ENCODE data around the gene OR52B6. TPM values are rescaled to one million over a fixed set of nuclear protein-coding genes. Genes with fewer than 3 reads are reported as not detected.
"Not testable (repeated sequence)": the region's sequence is repeated elsewhere in the genome, so short reads cannot be mapped to it uniquely, and the experiment has no call there.

The OR52B6 gene
- total RNA-seq, 1 experiment from 2014 or later = not detected

DNA sequence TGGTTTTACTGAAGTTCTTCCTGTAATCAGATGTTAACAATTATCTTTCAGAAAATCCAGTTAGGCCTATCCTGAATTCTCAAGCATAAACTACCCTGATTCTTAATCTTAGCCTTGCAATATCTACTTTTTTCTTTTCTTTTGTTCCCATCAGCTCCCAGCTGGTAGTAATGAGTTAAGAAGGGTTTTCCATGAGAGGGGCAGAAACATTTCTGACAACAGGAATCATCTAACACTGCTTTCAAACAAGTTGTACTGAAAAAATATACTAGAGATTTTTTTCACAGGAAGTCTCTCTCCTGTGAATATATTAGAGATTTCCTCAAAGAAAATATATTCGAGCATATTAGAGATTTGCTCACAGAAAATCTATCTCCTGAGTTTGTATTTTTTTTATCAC is 12.5 kb downstream of the OR52B6 start:
- no peak for DNase-seq (ENCODE audit: low spot score)

DNA sequence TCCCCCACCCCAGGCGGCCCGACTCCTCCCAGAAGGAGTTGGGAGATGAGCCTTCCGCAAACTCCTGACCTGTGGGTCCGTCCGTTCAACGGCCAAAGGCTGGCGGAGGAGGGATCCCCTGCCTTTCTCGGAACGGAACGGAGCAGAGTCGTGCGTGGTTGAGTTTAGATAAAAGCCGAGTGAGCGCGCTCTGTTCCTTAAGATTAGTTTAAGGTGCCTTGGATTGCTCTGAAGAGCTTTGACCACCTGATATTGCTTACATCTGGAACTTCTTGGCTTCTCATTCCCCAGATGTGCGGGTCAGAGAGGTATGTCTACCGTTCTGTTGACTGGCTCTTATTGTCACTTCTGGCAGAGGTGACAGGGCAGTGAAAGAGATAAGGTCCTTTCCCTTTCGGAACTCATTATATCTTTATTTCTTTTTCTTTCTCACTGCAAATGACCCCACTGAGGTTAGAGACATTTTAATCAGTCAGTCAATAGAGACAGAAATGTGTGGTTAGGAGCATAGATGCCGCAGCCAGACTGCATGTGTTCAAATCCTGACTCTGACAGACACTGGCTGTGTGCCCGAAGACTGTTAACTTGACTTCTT is 16.0 kb downstream of the OR52B6 start, which contains the start of gene TRIM6:
Gene TRIM6, plus strand, starts transcription at position 31 of the 595 bp plus-strand sequence. Its CDS starts 261 bp downstream, at position 292.
- peak; percentile 16 for DNase-seq (ENCODE audit: low spot score)

DNA sequence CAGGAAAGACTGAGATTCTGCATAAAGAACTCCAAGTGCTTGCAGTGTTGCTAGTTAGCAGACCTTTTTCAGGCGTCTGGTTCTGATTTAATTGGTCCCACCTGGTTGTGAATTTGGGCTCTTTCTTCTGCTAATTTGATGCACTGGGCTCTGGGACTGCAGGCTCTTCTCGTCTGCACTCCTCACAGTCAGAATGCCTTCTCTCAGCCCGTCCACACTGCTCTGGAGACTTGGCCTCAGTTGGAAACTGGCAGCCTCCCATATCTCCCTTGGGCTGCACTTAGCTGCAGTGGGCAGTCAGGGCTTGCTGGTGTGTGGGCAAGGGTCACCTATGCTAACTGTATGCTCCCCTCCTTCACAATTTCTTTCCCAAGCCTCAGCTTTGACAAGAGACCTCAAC is 17.3 kb downstream of the OR52B6 start:
- no peak for DNase-seq (ENCODE audit: low spot score)

DNA sequence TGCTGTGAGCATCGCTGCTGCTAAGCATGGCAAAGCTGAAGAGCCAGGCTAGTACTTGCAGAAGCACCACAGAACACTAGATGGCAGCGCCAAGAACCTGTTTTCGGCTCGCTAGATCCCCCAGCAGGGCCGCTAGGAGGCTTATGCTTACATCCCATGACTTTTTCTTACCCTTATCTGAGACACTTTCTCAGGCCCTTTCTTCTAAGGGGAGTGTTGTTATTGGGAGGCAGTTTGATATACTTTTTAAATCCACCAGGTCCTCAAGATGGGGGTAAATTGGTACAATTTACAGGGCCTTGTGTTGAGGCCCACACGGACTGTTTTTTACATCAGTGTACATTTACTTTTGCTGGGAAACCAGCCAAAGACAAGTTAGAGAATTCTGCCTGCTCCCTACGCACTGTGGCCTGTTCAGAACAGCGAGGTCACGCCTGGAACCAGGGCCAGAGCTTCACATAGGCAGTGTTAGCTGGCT is 19.7 kb downstream of the OR52B6 start:
- DNase-seq (ENCODE audit: low spot score) = peak; percentile 77

DNA sequence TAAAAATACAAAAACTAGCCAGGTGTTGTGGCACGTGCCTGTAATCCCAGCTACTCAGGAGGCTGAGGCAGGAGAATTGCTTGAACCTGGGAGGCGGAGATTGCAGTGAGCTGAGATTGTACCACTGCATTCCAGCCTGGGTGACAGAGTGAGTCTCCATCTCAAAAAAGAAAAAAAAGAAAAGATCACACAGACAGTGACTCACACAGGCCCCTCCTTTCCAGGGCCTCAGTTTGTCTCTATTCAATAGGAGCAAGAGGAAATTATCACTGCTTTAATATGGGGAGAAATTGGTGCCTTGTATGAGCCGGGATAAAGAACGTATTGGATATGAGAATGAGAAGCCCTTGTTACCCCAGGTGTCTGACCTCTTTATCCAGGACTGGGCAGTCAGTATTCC is 22.1 kb downstream of the OR52B6 start:
- DNase-seq (ENCODE audit: low spot score) = not testable (repeated sequence)

DNA sequence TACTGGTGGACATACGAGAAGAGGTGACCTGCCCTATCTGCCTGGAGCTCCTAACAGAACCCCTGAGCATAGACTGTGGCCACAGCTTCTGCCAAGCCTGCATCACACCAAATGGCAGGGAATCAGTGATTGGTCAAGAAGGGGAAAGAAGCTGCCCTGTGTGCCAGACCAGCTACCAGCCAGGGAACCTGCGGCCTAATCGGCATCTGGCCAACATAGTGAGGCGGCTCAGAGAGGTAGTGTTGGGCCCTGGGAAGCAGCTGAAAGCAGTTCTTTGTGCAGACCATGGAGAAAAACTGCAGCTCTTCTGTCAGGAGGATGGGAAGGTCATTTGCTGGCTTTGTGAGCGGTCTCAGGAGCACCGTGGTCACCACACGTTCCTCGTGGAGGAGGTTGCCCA is 22.6 kb downstream of the OR52B6 start:
- no peak for DNase-seq (ENCODE audit: low spot score)

DNA sequence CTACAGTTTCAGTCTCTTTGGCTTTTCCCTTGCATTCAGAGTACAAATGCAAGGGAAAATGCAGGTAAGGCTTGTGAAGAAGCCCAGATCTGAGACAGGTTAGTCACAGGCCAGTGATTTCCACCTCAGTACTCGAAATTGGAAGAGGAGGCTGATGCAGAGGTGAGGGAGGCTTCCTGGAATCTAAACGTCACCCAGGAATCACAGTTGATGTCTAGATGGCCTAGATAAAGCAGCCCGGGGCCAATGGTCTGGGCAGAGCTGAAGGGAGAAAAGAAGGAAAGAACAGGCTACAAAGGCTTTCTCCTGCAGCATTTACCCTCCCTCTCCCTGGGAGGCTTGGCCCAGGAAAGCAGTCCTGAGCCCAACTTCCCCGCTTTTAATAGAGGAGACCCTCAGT is 24.2 kb downstream of the OR52B6 start:
- DNase-seq (ENCODE audit: low spot score) = no peak

DNA sequence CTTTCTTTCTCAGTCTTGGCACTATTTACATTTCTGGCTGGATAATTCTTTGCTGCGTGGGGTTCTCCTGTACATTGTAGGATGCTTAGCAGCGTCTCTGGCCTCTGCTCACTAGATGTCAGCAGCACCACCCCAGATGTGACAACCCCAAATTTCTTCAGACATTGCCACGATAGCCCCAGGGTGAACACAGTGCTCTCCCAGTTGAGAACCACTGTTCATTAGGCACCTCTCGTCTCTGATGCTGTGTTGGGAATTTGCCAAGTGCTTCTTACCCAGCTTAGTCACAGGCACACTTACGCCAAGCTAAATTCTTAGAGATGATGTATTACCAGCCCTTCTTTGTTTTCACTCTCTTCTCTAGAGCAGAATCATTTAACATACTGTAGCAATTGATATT is 25.2 kb downstream of the OR52B6 start:
- DNase-seq (ENCODE audit: low spot score) = peak; percentile 75

DNA sequence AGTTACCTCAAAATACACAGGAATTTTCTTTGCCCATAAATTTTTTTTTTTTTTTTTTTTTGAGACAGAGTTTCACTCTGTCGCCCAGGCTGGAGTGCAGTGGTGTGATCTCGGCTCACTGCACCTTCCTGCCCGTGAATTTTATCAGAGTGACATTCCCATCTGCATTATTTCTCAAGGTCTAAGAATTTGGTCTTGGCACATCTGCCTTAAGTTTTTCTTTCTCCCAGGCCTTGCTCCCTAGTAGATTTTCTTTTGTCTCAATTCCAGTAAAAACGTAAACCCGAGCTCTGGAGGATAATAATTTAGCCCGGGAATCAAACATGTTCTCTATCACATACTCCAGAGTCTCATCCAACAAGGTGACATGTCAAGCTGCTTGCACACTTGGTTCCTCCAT is 28.1 kb downstream of the OR52B6 start:
- DNase-seq (ENCODE audit: low spot score) = no peak

DNA sequence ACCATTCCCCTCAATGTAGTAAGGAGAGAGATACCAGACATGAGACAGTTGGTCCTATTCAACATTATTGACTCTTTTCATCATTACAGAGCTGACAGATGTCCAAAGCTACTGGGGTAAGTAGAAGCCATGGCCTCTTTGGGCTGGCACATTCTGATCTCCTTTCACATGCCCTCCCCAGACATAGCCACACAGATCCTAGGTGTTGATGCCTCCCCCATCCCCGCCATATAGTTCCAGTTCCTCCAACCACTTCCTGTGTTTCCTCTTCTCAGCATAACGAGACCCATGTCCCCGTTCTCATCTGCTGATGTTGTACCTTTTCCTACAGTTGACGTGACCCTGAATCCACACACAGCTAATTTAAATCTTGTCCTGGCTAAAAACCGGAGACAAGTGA is 29.8 kb downstream of the OR52B6 start:
- DNase-seq (ENCODE audit: low spot score) = no peak

DNA sequence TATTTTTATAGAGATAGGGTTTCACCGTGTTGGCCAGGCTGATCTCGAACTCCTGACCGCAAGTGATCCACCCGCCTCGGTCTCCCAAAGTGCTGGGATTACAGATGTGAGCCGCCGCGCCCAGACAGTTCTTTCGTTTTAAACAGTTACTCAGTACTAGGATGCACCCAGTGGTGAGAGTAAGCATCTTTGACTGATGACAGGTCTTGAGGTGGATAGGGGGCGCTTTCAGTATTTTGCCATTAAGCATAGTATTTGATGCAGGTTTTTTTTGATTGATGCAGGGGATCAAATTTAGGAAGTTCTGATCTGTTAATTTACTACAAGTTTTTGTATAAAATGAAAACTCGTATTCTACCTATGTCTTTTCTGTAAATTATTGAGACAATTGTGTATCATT is 30.9 kb downstream of the OR52B6 start:
- no peak for DNase-seq (ENCODE audit: low spot score)

DNA sequence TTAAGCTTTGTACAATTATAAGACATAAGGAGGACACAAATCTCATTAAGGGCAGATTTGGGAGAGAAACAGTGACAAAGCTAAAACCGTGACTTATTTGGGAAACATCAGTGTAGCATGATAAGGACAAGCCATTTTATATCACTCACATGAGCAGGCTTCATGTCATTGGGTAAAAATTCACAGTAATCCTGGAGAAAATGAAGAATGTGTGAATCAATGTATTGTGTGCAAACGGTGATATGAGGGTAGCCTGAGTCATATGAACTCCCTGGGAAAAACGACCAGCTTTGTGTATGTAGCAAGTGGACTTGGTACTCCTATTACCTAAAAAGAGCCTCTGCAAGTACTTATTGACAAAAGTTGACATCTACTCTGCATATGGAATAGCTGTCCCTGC is 38.1 kb downstream of the OR52B6 start:
- no peak for DNase-seq (ENCODE audit: low spot score)

DNA sequence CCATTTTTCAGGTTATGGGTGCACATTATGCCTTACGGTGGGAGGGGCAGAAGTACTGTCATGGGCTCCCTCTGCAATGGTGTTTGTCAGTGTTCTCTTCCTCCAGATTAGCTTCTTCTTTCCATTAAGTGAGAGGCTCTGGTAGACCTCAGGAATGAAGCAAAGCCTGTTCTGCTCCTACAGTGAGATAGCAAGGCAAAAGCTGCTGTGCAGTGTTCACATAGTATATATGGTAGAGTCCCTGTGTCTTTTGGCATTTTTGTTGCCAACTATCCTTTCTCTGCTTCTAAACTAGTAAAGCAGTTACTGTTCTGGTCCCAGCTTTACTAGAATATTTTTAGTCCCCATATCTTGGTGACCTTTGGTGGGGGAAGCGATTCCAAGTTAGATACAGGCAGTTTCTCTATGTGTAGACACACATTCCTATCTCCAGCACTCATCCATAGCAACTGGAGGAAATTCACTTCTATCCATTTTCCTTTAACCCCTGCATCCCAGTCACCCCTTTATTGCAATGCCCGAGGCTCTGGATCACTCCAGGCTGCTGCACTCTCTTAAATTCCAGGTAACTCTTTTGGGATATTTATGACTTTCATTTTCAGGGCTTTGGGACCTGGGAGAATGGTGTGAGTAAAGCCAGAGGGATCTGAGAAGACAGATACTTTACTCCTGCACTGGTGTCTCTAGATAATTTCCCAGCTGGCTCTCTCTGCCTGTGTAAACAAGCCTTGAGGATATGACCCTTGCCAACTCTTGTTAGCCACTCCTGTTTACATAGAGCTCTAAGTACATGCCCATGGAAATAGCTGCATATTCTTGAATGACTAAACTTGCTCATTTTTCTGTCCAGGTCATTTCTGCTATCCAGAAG is 40.2 kb downstream of the OR52B6 start:
- peak; percentile 54 for DNase-seq (ENCODE audit: low spot score)

DNA sequence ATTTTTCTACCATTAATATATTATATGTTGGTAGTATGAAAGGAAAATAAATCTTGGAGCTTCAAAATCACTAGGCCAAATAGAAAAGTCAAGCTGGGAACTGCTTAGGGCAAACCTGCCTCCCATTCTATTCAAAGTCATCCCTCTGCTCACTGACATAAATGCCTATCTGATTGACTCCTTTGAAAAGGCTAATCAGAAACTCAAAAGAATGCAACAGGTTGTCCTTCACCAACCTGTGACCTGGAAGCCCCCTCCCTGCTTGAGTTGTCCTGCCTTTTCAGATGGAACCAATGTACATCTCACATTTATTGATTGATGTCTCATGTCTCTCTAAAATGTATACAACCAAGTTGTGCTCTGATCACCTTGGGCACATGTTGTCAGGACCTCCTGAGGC is 40.9 kb downstream of the OR52B6 start:
- no peak for DNase-seq (ENCODE audit: low spot score)

DNA sequence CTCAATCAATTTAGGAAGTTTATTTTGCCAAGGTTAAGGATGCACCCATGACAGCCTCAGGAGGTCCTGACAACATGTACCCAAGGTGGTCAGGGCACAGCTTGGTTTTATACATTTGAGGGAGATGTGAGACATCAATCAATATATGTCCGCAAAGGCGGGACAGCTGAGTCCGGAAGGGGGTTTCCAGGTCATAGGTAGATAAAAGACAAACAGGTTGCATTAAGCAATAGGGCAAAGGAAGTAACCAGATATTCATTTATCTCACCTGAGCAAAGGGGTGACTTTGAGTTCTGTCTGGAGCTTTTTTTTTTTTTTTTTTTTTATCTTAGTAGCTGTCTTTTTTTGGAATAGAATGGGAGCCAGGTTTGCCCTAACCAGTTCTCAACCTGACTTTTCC is 42.1 kb downstream of the OR52B6 start:
- no peak for DNase-seq (ENCODE audit: low spot score)

DNA sequence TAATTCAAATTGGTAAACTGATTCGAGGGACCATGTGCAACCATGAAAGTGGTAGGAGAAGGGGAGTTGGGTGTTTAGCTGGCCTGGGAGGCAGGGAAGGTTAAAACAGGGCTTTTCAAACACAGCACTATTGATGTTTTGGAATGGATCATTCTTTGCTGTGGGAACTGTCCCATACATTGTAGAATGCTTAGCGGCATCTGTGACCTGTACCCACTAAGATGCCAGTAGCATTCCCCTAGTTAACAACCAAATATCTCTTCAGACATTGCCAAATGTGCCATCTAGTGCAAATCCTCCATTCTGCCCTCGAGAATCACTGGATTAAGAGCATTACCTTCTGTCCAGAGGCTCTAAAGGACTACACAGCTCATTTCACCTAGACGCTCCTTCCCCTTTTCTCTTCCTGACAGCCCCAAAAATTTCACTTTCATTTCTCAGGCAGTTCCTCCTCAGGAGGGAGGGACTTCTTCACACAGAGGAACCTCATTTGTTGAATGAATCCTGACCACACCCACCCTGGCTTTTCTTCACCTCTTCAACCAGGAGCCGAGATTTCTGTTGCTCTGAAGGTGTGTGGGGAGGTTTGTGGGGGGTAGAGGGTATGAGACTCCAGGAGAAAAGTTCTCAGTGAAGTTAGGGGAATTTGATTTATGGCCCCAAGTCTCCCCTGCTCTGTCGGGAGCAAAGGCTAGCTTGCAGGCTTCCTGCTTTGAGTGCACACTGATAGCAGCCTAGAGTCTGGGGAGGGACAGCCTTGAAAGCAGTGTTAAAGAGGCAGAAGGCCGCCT is 44.0 kb downstream of the OR52B6 start, which contains the start of gene TRIM34:
Gene TRIM34, plus strand, starts transcription at position 513 of the 791 bp plus-strand sequence. CDS start 7,331 bp downstream, outside the sequence.
- DNase-seq (ENCODE audit: low spot score) = peak; percentile 76

DNA sequence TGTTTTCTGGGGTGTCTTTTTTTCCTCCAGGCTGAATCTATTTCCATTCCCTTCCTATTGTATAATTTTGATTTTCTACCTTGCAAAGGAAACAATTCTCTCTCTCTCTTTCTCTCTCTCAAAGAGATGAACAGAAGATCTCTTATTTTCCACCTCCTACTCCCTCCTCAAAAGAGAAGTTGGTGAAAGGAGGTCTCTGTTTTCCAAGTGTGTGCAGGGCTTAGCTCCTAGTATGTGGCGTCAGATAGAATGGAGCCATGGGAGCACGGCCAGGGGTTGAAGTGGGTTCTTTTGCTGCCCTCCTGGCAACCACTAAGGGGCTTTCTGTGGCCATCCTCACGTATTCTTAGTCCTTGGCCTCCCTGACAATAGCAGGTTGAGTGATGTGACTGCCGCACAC is 44.6 kb downstream of the OR52B6 start:
- no peak for DNase-seq (ENCODE audit: low spot score)

DNA sequence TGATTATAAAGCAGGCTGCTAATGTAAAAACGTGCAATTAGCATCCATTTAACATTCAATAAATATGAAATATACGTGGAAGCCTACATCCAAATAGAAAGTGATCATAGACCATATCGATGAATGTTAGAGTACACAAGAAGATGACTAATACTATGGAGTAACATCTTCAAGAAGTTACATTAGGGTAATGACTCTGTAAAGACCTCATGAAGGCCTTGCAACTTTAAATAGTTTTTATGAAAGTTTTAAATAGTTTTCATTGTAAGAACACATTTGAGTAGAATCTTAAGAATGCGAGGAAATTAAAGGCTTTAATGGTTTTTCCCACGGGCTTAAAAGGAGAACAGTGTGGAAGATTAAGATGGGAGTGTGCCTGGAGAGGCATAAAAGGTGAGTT is 45.5 kb downstream of the OR52B6 start:
- DNase-seq (ENCODE audit: low spot score) = no peak

DNA sequence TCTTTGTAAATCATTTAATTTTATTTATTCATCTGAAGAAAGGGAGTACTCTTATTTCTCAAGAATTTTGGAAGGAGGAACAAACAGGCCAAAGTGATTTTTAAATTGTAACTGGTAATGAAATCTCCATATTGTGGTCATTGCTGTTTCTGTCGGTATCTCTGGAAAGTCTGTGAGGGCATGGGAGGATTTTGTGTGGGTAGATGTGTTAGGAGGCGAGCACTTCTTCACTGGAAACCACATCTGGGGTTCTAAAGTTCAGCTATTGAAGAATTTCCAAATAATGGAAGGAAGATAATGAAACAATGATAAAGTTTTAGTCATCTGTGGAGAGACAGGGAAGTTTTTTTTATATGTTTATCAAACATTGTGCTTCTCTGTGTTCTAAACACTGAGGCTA is 50.7 kb downstream of the OR52B6 start:
- DNase-seq (ENCODE audit: low spot score) = no peak
